K562 (cell line): Measurements from ENCODE around the gene DPP8. TPM values are rescaled to one million over a fixed set of nuclear protein-coding genes. Genes with fewer than 3 reads are reported as not detected.

Experiments used
- AFF1 ChIP-seq, 2 experiments: fragments of 450-650 bp; IDR thresholded peaks; 2 replicates each; pipeline ENCODE4 v1.6.1; 2018; ENCODE audit warnings: mild to moderate bottlenecking in 2 of 2, low read depth in 1 of 2; ENCODE audit not compliant: partially characterized antibody in 2 of 2
- FOS ChIP-seq: IDR thresholded peaks from 3 replicates; pipeline ENCODE4 v1.6.1; 2011; ENCODE audit not compliant: insufficient read length; ENCODE audit errors: extremely low read depth
- HDGF ChIP-seq: fragments of 450-650 bp; IDR thresholded peaks from 2 replicates; pipeline ENCODE4 v1.6.1; 2016
- HNRNPUL1 ChIP-seq: fragments of 200-400 bp; formaldehyde crosslinking; IDR thresholded peaks from 2 replicates; pipeline ENCODE4 v1.6.1; 2017; ENCODE audit warnings: low read length
- HSF4 ChIP-seq: fragments of 250-450 bp; sonication (Bioruptor Pico); IDR thresholded peaks from 2 replicates; pipeline ENCODE4 v2.1.2; 2022; ENCODE audit warnings: mild to moderate bottlenecking, moderate library complexity, borderline replicate concordance
- JUNB ChIP-seq: fragments of 450-650 bp; formaldehyde crosslinking; conservative IDR thresholded peaks from 2 replicates; pipeline ENCODE4 v1.4.0; 2020; ENCODE audit warnings: mild to moderate bottlenecking
- KLF13 ChIP-seq: fragments of 450-650 bp; IDR thresholded peaks from 2 replicates; pipeline ENCODE4 v1.6.1; 2016; ENCODE audit warnings: missing genetic modification characterization, low read depth, mild to moderate bottlenecking, missing compliant biosample characterization, moderate library complexity, borderline replicate concordance
- MAX ChIP-seq: sonication (generic); formaldehyde crosslinking; IDR thresholded peaks from 2 replicates; pipeline ENCODE4 v1.9.0; 2022; ENCODE audit warnings: mild to moderate bottlenecking, missing genetic modification reagents
- MBD2 ChIP-seq: sonication (generic); IDR thresholded peaks from 2 replicates; pipeline ENCODE4 v1.6.1; 2016; ENCODE audit warnings: low read depth, borderline replicate concordance
- NFYB ChIP-seq: IDR thresholded peaks from 2 replicates; pipeline ENCODE4 v1.6.1; 2011; ENCODE audit warnings: mild to moderate bottlenecking, moderate library complexity; ENCODE audit not compliant: insufficient read length; ENCODE audit errors: extremely low read depth
- POLR2AphosphoS5 ChIP-seq: IDR thresholded peaks from 2 replicates; pipeline ENCODE4 v1.6.1; 2011; ENCODE audit warnings: mild to moderate bottlenecking, low read depth, low read length, moderate library complexity; ENCODE audit not compliant: control insufficient read depth, insufficient read depth
- PRMT5 ChIP-seq: sonication (generic); formaldehyde crosslinking; IDR thresholded peaks from 2 replicates; pipeline ENCODE4 v1.5.0; 2020; ENCODE audit warnings: missing genetic modification reagents
- RAD21 ChIP-seq, 2 experiments: fragments of 250-450 bp in 1 of 2; fragments of 450-650 bp in 1 of 2; sonication (Bioruptor Pico) in 1 of 2; formaldehyde crosslinking in 1 of 2; IDR thresholded peaks in 1 of 2; conservative IDR thresholded peaks in 1 of 2; 2 replicates each; pipeline versions ENCODE4 v1.4.0 to v1.8.0; 2020 to 2022; ENCODE audit warnings: mild to moderate bottlenecking in 2 of 2, moderate library complexity in 1 of 2
- ZFPM2 ChIP-seq: fragments of 250-450 bp; sonication (Bioruptor Pico); IDR thresholded peaks from 2 replicates; pipeline ENCODE4 v1.5.1; 2022; ENCODE audit warnings: mild to moderate bottlenecking
- ZNF165 ChIP-seq: fragments of 250-450 bp; sonication (Bioruptor Pico); IDR thresholded peaks from 2 replicates; pipeline ENCODE4 v1.4.0; 2020; ENCODE audit warnings: borderline replicate concordance
- ZNF253 ChIP-seq: fragments of 250-450 bp; sonication (Bioruptor Pico); conservative IDR thresholded peaks from 2 replicates; pipeline ENCODE4 v1.6.1; 2021; ENCODE audit warnings: mild to moderate bottlenecking
- ZNF561 ChIP-seq: fragments of 450-650 bp; formaldehyde crosslinking; conservative IDR thresholded peaks from 2 replicates; pipeline ENCODE4 v1.4.0; 2020; ENCODE audit warnings: mild to moderate bottlenecking, moderate library complexity
- polyA plus RNA-seq, 8 experiments: library from polyadenylated mRNA; depleted of rRNA in 4 of 8; stranded (reverse) in 5 of 8; unstranded in 3 of 8; fragments of >200 nt; fragmentation: Nextera tagmentation in 2 of 8; fragmentation: Illumina TruSeq in 1 of 8; extraction: Ambion mirVana in 2 of 8; extraction: Trizol in 1 of 8; gene quantifications; 2 replicates each; pipeline versions ENCODE4 v1.2.1 to v1.2.3, GENCODE V29; 2011 to 2014; ENCODE audit warnings: inconsistent platforms in 1 of 8, missing spikeins in 1 of 8
- total RNA-seq, 7 experiments: library from RNA; depleted of rRNA in 6 of 7; stranded (reverse); fragments of >200 nt in 6 of 7; fragmentation: Illumina TruSeq in 2 of 7; extraction: Trizol in 2 of 7; gene quantifications; 2 replicates each; pipeline versions ENCODE4 v1.2.1 to v1.2.3, GENCODE V29; 2011 to 2021; ENCODE audit warnings: low replicate concordance in 1 of 7
- TF ChIP-seq, protein P1 (sequence below): sonication (generic); formaldehyde crosslinking; IDR thresholded peaks from 2 replicates; pipeline ENCODE4 v1.8.0; 2022; ENCODE audit warnings: missing genetic modification reagents, mild to moderate bottlenecking, borderline replicate concordance

The DPP8 gene
- total and polyA plus RNA-seq, 9 of the 15 experiments (the other 6 are each of a cell fraction or from before 2014, with no cell fraction given) = 5.5 to 36.7 (median 20.7) TPM

DNA sequence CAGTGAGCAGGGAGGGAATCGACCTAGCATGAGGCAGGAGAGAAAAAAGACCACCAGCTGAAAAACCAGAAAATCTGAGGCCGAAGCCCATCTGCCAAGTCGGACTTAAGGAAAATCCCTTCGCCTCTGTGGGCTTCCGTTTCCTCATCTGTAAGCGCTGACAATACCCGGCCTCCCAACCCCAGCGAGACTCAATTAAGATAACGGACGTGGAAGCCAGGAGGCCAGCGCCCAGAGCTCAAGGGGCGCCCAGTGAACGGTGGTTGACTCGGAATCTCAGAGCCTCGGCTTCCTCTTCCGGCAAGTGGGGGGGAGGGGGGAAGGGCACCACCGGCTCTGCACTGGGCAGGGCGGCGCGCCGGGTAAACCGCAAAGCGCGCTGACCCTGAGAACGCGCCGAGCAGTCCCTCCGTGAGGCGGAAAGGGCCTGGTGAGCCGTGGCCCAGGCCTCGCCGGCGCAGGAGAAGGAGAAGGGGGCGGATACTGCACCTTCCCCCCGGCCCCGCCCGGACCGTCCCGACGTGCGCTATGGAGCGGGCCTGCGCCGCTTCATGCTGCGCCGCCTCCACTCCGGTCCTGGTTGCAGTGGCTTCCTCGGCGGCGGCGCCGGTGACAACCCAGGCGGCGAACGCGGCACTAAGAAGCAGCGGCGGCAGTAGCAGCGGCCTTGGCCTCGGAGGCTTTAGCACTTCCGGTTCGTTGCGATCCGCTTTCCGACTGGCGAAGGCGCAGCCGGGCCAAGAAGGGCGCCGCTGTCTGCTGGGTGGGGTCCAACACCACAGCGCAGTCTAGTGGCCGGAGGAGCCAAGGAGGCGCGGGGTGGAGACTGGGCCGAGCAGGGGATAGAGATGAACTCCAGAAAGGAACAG lies at the start of gene DPP8 (continued):
- TF ChIP-seq KLF13 (tag) (peak; percentile 94), FOS (no peak), ZFPM2 (CRISPR knock-in tag) (no peak), PRMT5 (no peak), NFYB (no peak), POLR2AphosphoS5 (peak; percentile 78), ZNF561 (no peak), HDGF (no peak), ZNF253 (CRISPR knock-in tag) (no peak), ZNF165 (no peak), JUNB (CRISPR knock-in tag) (no peak), MAX (CRISPR knock-in tag) (peak; percentile 74), HNRNPUL1 (no peak), RAD21 (CRISPR knock-in tag; conservative IDR thresholded peaks at IDR 0.05 in 1 of 2, IDR thresholded peaks at IDR 0.05 in 1 of 2) (peak in 1 of 2 experiments; percentile 26; a peak in 2 of 4 replicates), MBD2 (peak; percentile 77), AFF1 (IDR thresholded peaks at IDR 0.05; ENCODE audit: low read depth in 1 of 2, partially characterized antibody in 2 of 2) (peak in 1 of 2 experiments; percentile 27), HSF4 (no peak)
- TF ChIP-seq, protein P1, sequence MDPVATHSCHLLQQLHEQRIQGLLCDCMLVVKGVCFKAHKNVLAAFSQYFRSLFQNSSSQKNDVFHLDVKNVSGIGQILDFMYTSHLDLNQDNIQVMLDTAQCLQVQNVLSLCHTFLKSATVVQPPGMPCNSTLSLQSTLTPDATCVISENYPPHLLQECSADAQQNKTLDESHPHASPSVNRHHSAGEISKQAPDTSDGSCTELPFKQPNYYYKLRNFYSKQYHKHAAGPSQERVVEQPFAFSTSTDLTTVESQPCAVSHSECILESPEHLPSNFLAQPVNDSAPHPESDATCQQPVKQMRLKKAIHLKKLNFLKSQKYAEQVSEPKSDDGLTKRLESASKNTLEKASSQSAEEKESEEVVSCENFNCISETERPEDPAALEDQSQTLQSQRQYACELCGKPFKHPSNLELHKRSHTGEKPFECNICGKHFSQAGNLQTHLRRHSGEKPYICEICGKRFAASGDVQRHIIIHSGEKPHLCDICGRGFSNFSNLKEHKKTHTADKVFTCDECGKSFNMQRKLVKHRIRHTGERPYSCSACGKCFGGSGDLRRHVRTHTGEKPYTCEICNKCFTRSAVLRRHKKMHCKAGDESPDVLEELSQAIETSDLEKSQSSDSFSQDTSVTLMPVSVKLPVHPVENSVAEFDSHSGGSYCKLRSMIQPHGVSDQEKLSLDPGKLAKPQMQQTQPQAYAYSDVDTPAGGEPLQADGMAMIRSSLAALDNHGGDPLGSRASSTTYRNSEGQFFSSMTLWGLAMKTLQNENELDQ (CRISPR knock-in tag) = no peak
